Chondrocyte (in vitro differentiated cells): ENCODE measurements around the gene CXorf38. TPM values are rescaled to one million over a fixed set of nuclear protein-coding genes. Genes with fewer than 3 reads are reported as not detected.
"Not testable (repeated sequence)": the region's sequence is repeated elsewhere in the genome, so short reads cannot be mapped to it uniquely, and the experiment has no call there.

Source experiments
- DNase-seq: peaks from one replicate; pipeline ENCODE4 v3.0.0; 2021; ENCODE audit warnings: mixed read lengths, low spot score
- H3K27ac Mint-ChIP-seq: one replicate; pipeline ENCODE4 v1.8.0; 2021; ENCODE audit warnings: mild to moderate bottlenecking, moderate library complexity, mixed read lengths; ENCODE audit not compliant: unreplicated experiment
- H3K27me3 Mint-ChIP-seq: 2 replicates; pipeline ENCODE4 v1.8.0; 2021; ENCODE audit warnings: low read depth, mixed read lengths
- H3K36me3 Mint-ChIP-seq: 2 replicates; pipeline ENCODE4 v1.8.0; 2021; ENCODE audit warnings: low read depth, mixed read lengths
- H3K4me1 Mint-ChIP-seq: 2 replicates; pipeline ENCODE4 v1.8.0; 2021; ENCODE audit warnings: low read depth, mild to moderate bottlenecking, mixed read lengths
- H3K4me3 Mint-ChIP-seq: one replicate; pipeline ENCODE4 v1.8.0; 2021; ENCODE audit warnings: mild to moderate bottlenecking, moderate library complexity, mixed read lengths; ENCODE audit not compliant: unreplicated experiment
- H3K9me3 Mint-ChIP-seq: 2 replicates; pipeline ENCODE4 v1.8.0; 2021; ENCODE audit warnings: low read depth, mixed read lengths
- total RNA-seq: library from RNA; stranded (reverse); gene quantifications from 3 replicates; pipeline ENCODE4 v1.2.1, GENCODE V29; 2021
- TF ChIP-seq, protein P1 (sequence below): fragments of 200-600 bp; sonication (generic); IDR thresholded peaks from 2 replicates; pipeline ENCODE4 v1.5.0; 2021; ENCODE audit warnings: antibody characterized with exemption, mild to moderate bottlenecking, moderate library complexity

CXorf38 gene
- total RNA-seq, 1 donor from 2014 or later = 9.5 TPM

DNA sequence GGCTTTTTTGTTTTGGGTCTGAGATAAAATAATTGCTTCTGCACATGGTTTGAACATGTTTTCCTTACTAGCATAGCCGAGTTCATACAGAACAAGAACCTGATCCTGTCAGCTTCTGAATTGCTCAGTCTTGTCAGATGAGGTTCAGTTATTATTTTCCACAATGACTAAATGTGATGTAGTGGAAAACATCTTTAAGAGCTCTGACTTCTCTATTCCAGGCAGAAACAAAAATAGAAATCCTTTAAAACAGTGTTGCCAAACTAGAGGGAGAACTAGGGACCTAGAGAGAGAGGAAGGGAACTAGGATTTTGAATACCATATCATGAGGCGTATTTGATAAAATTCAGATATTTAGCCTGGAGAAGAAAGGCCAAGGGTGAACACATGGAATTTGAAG is 64.5 kb downstream of the CXorf38 start:
- Mint-ChIP-seq H3K27me3 (no peaks in the 10 kb centered on the region), H3K4me1 (peaks cover 12% of the 10 kb centered on the region), H3K9me3 (no peaks in the 10 kb centered on the region), H3K27ac (no peak overlapping the region), H3K36me3 (no peaks in the 10 kb centered on the region), H3K4me3 (no peak overlapping the region)
- TF ChIP-seq, protein P1, sequence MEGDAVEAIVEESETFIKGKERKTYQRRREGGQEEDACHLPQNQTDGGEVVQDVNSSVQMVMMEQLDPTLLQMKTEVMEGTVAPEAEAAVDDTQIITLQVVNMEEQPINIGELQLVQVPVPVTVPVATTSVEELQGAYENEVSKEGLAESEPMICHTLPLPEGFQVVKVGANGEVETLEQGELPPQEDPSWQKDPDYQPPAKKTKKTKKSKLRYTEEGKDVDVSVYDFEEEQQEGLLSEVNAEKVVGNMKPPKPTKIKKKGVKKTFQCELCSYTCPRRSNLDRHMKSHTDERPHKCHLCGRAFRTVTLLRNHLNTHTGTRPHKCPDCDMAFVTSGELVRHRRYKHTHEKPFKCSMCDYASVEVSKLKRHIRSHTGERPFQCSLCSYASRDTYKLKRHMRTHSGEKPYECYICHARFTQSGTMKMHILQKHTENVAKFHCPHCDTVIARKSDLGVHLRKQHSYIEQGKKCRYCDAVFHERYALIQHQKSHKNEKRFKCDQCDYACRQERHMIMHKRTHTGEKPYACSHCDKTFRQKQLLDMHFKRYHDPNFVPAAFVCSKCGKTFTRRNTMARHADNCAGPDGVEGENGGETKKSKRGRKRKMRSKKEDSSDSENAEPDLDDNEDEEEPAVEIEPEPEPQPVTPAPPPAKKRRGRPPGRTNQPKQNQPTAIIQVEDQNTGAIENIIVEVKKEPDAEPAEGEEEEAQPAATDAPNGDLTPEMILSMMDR = no peak
- DNase-seq = no peak

DNA sequence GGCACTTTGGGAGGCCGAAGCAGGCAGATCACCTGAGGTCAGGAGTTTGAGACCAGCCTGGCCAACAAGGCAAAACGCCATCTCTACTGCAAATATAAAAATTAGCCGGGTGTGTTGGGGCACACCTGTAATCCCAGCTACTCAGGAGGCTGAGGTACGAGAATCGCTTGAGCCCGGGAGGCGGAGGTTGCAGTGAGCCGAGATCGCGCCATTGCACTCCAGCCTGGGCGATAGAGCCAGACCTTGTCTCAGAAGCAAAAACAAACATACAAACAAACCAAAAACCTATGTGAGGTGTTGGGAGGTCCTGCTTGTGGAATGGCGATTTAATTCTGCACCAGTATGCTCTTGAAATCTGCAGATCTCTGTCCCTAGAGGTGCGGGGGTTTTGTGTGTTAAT is 65.2 kb downstream of the CXorf38 start:
- H3K4me1 Mint-ChIP-seq = peaks cover 12% of the 10 kb centered on the region
- H3K36me3 Mint-ChIP-seq, H3K27me3 Mint-ChIP-seq, H3K9me3 Mint-ChIP-seq, DNase-seq, H3K27ac Mint-ChIP-seq: not testable (repeated sequence)
- H3K4me3 Mint-ChIP-seq = peak overlapping the region; percentile 71

DNA sequence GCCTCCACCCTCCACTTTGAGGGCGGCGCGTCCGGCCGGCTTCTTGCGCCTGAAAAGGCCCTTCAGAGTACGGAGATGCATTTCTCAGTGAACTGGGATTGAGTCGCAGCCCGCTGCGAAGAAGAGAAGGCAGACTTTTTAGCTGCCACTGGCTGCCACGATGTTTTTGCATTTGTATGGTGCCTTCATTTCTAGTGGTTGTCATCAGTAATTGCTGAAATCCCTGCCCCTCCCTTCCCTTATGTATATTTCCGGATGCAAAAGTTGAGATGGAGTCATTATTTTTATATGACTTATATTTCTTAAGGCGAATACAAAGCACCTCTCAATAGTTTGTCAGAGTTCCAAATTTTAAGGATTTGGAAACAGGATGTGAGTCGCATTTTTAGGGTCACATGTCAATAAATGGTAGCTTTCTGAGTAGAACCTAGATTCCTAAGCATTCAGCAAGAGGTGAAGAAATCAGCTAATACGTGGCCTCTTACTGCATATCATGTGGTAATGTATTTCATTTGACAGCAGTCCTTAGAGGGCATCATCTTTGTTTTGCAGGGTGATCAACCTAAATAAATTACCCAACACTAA is 65.9 kb downstream of the CXorf38 start:
- Mint-ChIP-seq H3K4me1 (peaks cover 12% of the 10 kb centered on the region), H3K27me3 (no peaks in the 10 kb centered on the region), H3K4me3 (peak overlapping the region; percentile 71), H3K27ac (peak overlapping the region; percentile 64), H3K36me3 (no peaks in the 10 kb centered on the region), H3K9me3 (peaks cover 2% of the 10 kb centered on the region)
- TF ChIP-seq, protein P1 = no peak
- no peak for DNase-seq

DNA sequence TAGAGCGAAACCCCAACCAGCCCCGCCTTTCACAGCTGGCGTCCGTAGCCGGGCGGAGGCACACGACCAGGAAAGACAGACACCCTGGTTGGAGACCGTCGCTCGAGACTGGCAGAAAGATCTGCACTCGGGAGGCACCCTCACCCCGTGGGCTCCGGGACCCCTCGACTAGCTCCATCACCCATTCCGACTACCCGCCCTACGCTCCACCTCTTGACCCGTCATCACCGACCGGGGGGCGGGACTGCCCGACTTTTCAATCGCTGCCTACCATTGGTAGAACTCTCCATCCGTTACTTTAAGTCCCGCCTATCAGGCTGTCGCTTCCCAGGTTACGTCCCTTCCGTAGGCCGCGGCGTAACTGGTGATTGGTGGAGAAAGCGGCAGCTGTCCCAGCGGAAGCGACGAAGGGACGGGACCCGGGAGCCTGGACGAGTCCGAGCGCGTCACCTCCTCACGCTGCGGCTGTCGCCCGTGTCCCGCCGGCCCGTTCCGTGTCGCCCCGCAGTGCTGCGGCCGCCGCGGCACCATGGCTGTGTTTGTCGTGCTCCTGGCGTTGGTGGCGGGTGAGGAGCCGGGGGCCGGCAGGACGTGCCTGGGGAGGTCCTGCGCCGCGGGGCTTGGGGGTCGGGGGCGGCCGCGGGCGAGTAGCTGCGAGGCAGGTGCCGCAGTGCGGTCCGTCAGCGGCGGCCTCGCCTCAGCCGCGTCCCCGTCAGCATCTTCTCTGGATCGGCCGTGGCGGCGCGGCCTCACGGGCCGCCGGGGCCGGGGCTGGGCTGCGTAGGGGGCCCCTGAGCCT is 66.6 kb downstream of the CXorf38 start, which contains the start of gene ATP6AP2:
TSS of gene ATP6AP2 (plus strand) at position 434 of the 799 bp plus-strand sequence. CDS start at position 530, 96 bp downstream.
- peak; percentile 97 for DNase-seq

DNA sequence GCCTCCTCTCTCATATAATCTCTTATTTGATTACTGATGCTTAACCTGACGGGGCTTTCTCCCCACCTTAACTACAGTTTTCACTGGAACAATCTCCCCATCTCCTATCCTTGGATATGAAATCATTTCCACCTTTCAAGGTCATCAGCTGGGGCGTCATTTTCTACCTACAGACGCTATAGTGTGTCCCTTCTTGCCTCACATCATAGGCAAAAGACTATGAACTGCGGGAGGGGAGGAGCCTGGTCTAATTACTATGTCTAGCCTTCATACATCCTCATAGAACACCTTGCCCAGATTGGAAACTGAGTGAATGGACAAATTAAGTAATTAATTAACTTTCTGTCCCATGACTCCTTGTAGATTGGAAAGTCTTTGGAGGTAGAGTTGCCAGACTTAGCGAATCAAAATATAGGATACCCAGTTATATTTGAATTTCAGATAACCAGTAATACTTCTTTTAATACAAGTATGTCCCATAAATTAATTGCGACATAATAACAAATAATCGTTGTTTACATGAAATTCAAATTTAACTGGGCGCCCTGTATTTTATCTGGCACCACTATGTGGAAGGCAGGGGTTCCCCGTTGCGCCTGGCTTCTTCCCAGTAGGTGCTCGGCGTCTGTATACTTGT is 67.3 kb downstream of the CXorf38 start:
- no peaks in the 10 kb centered on the region for H3K36me3 Mint-ChIP-seq
- peak overlapping the region; percentile 84 for H3K4me3 Mint-ChIP-seq
- no peak for DNase-seq
- H3K9me3 Mint-ChIP-seq = peaks cover 3% of the 10 kb centered on the region
- peak overlapping the region; percentile 91 for H3K27ac Mint-ChIP-seq
- H3K4me1 Mint-ChIP-seq = peaks cover 12% of the 10 kb centered on the region
- TF ChIP-seq, protein P1 = no peak
- no peaks in the 10 kb centered on the region for H3K27me3 Mint-ChIP-seq

More for the DNA sequence above, 66.6 kb downstream of the CXorf38 start, which contains the start of gene ATP6AP2:
- TF ChIP-seq, protein P1 = peak; percentile 23
- Mint-ChIP-seq H3K4me3 (peak within 1 kb of the TSS; percentile 84), H3K27ac (peak within 1 kb of the TSS; percentile 91), H3K9me3 (peaks cover 3% of the 10 kb centered on the region), H3K27me3 (no peaks in the 10 kb centered on the region), H3K4me1 (peaks cover 12% of the 10 kb centered on the region), H3K36me3 (no peaks in the 10 kb centered on the region)
